GM19463 (cell line): ENCODE measurements around the gene TBCC.

ENCODE experiments used
- ATAC-seq: cut with Tn5 transposase; IDR thresholded peaks from one replicate; pipeline ENCODE4 v1.9.1; 2021; ENCODE audit warnings: mild to moderate bottlenecking, moderate library complexity; ENCODE audit not compliant: unreplicated experiment

The TBCC gene, protein sequence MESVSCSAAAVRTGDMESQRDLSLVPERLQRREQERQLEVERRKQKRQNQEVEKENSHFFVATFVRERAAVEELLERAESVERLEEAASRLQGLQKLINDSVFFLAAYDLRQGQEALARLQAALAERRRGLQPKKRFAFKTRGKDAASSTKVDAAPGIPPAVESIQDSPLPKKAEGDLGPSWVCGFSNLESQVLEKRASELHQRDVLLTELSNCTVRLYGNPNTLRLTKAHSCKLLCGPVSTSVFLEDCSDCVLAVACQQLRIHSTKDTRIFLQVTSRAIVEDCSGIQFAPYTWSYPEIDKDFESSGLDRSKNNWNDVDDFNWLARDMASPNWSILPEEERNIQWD

GRCh38 chr6:42745640-42746462, at the start of gene TBCC:
TBCC (minus strand) TSS chr6:42746103; CDS start chr6:42746073, 30 bp downstream.
- peak; percentile 72 for ATAC-seq

DNA sequence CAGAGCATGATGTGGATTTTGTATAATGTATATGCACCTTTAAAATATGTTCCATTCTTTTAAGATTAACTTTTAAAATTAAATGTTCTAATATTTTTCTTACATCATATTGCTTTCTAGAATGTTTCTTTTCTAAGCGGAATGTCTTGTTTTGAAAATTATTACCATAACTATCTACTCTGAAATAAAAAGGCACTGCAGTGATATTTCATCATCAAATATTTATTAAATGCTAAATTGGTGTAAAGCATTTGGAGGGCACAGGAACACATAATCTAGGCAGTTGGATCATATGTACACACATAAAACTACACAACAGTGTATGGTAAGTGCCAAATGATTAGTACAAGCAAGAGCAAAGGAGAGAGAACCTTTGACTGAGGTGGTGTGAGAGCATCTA, 49.7 kb upstream of the TBCC start:
- ATAC-seq, result no peak

DNA sequence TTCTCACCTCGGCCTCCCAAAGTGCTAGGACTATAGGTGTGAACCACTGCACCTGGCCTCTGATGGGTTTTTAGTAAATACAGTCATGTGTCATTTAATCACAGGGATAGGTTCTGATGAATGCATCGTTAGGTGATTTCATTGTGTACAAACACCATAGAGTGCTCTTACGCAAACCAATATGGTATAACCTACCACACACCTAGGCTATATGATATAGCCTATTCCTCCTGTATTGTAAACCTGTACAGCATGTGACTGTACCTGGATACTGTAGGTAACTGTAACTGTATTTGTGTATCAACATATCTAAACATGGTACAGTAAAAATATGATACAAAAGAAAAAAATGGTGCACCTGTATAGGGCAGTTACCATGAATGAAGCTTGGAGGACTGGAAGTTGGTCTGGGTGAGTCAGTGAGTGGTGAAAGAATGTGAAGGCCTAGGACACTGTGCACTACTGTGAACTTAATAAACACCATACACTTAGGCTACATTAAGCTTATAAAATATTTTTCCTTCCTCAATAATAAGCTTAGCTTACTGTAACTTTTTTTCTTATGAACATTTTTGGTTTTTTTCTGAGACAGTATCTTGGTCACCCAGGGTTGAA, 45.9 kb upstream of the TBCC start:
- no peak for ATAC-seq

DNA sequence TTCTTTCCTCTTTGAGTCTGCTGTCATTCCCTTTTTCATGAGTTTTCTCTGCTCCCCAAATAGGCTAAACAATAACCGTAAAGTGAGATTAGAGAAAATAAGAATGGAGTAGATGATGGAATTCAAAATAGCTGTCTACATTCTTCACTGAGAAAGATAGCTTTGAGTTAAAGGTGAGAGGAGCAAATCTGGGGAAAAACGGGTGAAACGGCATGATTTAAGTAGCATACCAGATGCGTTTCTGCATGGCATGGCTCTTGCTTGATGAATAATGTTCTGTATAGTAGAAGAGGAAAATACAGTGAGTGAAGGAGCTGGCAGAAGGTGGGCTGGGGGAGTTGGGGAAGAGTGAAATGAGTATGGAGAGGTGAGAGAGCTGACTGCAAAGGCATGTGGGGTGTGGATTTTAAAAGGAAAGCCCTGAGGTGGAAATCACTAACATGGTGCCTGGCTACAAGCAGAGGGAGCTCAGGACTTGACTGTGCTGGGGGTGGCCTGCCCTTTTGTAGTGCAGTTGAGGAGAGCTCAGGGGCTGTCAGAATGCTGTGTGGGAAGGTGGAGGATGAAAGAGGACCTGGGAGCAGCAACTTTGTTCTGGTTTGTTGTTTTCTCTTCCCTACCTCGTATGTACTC, 44.8 kb upstream of the TBCC start:
- no peak for ATAC-seq

DNA sequence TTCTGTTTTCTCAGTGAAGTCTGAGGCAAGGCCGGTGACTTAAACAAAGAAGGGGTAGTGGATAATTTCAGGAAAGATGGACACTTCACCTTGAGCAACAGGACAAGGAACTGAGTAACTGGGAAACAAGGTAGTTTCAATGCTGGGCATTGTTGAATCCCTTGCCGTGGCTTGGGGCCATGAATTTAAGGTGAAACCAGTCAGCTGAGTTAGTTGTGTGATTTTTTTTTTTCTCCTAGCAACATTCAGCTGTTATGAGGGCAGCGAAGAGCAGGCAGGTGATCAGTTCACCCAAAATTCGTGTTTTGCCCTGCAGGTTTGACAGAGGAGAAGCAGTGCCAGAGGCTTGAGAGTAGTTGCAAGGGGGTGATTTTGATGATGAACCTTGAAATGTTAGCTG, 42.8 kb upstream of the TBCC start:
- no peak for ATAC-seq

- no peak for ATAC-seq
Observed at GRCh38 chr6:42787063-42787472, 41.2 kb upstream of the TBCC start.

- no peak for ATAC-seq
Observed at GRCh38 chr6:42786525-42786985, 40.7 kb upstream of the TBCC start.

- no peak for ATAC-seq
Observed at GRCh38 chr6:42784717-42785498, 39.0 kb upstream of the TBCC start.

DNA sequence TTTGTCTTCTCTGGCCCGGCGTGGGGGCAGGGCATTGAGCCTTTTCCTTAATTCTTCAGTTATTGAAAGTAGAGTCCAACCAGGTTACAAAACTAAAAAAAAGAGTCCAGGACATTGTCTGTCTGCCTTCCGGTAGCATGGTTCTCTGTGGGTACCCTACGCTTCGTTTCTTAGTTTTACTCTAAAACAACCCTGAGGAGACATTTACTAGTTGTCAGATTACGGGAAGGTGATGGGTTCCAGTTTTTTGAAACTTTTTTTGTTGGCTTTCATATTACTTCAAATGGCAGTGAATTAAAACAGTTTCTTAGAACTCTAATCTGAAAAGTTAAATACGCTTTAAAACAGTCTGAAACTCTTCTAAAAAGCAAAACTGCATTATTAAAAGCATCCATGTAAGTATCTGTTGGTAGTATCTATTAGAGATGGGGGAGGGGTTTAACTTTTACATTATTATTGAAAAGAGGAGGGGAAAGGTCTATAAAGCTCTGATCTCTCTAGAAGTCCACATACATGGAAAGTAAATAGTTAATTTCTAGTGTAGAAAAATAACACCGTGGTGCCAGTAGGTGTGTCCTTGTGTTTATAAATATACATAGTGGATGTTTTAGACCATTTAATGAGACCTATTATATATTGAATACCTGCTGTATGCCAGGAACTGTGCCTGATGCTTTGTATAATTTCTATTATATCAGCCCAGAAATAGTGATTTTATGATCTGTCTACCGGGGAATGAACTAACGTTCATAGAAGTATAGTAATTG, 38.2 kb upstream of the TBCC start:
- ATAC-seq, result no peak

DNA sequence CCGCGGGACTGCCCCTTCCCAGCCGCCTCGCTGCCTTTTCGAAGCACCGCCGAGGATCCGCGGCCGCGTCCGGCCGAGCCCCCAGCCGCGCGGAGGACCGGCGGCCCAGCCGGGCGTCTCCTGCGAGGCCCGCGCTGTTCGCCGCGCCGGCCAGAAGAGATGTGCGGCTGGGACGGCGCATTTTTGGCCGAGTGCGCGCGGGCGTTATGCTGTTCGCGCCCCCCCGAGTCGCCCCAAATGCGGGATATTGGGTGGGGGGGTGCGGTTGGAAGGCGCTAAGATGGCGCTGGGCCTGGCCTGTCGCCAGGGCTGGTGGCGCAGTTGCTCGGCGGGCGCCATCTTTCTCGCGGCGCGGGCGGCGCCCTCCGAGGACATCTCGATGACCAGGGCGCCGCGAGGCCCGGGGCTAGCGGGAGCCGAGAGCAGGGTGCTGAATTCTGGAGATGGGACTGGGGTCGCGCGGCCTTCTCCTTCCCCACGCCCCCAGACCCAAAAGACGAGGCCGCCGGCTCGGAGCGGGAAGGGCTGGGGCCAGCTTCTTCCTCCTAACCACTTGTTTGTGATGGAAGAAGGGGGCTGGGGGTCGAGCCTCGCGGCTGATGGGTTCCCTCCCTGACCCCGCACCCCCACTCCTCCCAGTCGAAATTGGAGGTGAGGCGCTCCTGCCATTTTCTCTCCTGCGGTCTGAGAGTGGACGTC, 37.4 kb upstream of the TBCC start:
- ATAC-seq, result no peak

- ATAC-seq, result no peak
Observed at GRCh38 chr6:42782689-42783176, 36.8 kb upstream of the TBCC start.

DNA sequence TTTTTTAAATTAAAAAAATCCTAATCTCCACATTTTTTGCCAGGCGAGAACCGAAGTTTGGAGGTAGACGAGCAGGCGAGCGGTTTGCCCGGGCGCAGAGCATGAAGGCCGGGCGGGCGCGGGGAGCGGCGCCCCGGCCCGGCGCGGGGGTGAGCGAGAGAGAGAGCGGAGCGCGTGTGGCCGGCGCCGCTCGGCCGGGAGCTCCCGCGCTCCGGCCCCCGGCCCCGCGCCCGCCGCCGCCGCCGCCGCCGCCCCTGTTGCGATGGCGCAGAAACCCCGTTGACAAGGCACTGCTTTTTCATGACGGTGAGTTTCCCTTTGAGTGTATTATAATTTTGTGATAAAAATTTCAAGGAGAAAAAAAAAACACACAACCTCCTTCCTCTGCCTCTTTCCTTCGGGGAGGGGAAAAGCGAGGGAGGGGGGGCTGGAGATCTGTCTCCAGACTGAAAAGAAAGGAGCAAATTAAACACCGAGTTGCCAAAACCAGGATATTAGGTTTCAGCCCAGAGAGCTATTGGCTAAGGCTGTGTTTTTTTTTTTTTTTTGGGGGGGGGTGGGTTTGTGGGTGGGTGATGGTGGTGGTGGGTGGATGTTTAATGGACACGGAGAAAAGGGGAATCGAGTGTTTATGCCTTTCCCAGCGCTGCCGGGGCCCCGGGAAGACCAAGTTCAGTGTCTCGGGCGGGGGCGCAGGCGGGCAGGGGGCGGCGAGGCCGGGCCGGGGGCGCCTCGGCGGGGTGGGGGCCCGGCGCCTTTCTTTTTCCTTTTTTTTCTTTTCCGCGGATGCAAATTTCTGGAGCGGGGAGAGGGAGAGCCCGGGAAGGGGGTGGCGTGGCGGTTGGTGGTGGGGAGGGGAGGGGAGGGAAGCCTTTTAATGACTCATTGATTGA, 36.1 kb upstream of the TBCC start, which contains the start of gene BICRAL:
TSS of gene BICRAL (plus strand) at position 257 of the 893 bp plus-strand sequence. CDS start 39,971 bp downstream, outside the sequence.
- no peak for ATAC-seq

DNA sequence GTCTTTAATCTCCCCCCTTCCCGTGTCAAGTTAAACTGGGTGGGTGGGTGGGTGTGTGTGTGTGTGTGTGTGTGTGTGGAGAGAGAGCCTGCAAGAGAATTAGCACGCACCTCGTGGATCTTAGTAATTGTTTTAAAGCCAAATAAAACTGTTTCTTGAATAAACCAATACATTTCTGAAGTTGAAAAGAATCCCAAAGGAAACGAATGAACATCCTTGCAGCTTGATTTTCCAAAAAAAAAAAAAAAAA, 35.6 kb upstream of the TBCC start:
- no peak for ATAC-seq

DNA sequence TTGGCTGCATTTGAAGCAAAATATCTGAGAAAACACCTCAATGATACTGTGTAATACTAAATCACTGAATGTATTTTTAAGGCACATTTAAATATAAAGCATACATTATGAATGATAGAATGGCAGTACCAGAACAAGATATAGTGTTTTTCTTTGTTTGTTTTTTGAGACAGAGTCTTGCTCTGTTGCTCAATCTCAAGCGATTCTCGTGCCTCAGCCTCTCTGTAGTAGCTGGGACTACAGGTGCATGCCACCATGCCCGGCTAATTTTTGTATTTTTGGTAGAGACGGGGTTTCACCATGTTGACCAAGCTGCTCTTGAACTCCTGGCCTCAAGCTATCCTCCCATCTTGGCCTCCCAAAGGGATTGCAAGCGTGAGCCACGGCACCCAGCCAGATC, 33.6 kb upstream of the TBCC start:
- ATAC-seq, result no peak

DNA sequence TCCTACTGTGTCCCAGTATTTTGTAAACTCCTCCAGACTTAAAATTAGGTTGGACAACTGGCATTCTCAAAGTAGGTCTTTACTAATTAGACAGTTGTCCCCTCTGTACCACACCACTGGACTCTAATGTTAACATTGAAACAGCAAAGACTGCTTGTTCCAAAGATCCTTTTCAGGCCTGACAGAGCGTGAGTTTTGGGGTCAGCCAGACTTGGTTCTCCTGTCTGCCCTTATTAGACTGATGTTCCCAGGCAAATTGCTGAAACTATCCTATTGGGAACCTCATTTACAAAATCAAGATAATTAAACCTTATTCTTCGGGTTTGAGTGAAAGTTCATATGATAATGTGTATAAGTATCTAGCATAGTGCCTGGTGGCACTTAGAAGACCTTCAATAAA, 32.2 kb upstream of the TBCC start:
- no peak for ATAC-seq

- peak; percentile 34 for ATAC-seq
Observed at GRCh38 chr6:42777126-42777822, 31.4 kb upstream of the TBCC start.

GRCh38 chr6:42774821-42775487, 29.1 kb upstream of the TBCC start:
- peak; percentile 43 for ATAC-seq
